SHP77 treated with DMSO at 0.1 percent for 48 hours (cell line): ENCODE results near the gene PGA5.

Source experiments
- DNase-seq: peaks from one replicate; lab custom pipeline; 2025; lab: John Stamatoyannopoulos, UW

The PGA5 gene

GRCh38 chr11:61267437-61267841 lies 26.5 kb downstream of the PGA5 start:
- DNase-seq, result no peak

GRCh38 chr11:61268588-61269250 lies 27.7 kb downstream of the PGA5 start:
- DNase-seq, result no peak

GRCh38 chr11:61270354-61271076 lies 29.5 kb downstream of the PGA5 start:
- DNase-seq, result no peak

GRCh38 chr11:61272731-61273130 lies 31.8 kb downstream of the PGA5 start:
- DNase-seq, result no peak

GRCh38 chr11:61273178-61274078 lies 32.5 kb downstream of the PGA5 start:
- no peak for DNase-seq

- no peak for DNase-seq
Observed at GRCh38 chr11:61274084-61274483, 33.1 kb downstream of the PGA5 start.

- DNase-seq, result no peak
Observed at GRCh38 chr11:61275191-61275590, 34.2 kb downstream of the PGA5 start.

- no peak for DNase-seq
Observed at GRCh38 chr11:61277186-61278000, 36.4 kb downstream of the PGA5 start.

GRCh38 chr11:61278001-61278470 lies 37.1 kb downstream of the PGA5 start:
- DNase-seq, result no peak

GRCh38 chr11:61279934-61280659 lies 39.1 kb downstream of the PGA5 start:
- no peak for DNase-seq

- no peak for DNase-seq
Observed at GRCh38 chr11:61280883-61281580, 40.1 kb downstream of the PGA5 start.

- DNase-seq, result no peak
Observed at GRCh38 chr11:61281581-61282250, 40.7 kb downstream of the PGA5 start.

GRCh38 chr11:61283613-61284012 lies 42.6 kb downstream of the PGA5 start:
- DNase-seq, result no peak

GRCh38 chr11:61287338-61287977 lies 46.5 kb downstream of the PGA5 start:
- DNase-seq, result no peak

GRCh38 chr11:61290905-61291690 lies 50.1 kb downstream of the PGA5 start:
- no peak for DNase-seq

GRCh38 chr11:61292356-61292755 lies 51.4 kb downstream of the PGA5 start:
- no peak for DNase-seq

GRCh38 chr11:61293867-61294716 lies 53.1 kb downstream of the PGA5 start:
- DNase-seq, result no peak
